ENCODE results near the gene HSPE1. TPM values are rescaled to one million over a fixed set of nuclear protein-coding genes. Genes with fewer than 3 reads are reported as not detected.

The HSPE1 gene
- total RNA-seq, 1 experiment from 2014 or later: 291 TPM

- ChIA-PET RAD21 (ENCODE audit: low non-redundant PET in 1 of 2, low total read pairs in 2 of 2, uncharacterized antibody in 2 of 2, unreplicated experiment in 2 of 2) (no interaction called here), CTCF (no interaction called here), POLR2A (no interaction called here)
- H3K9me3 ChIP-seq (ENCODE audit: control insufficient read depth in 1 of 2, insufficient read depth in 1 of 2, low read depth in 1 of 2, low read length in 2 of 2): no peaks in the 10 kb centered on the region
- no peak for TF ChIP-seq CEBPB (IDR thresholded peaks at IDR 0.05; ENCODE audit: low read depth)
- no peak for TF ChIP-seq ELF1 (IDR thresholded peaks at IDR 0.05; ENCODE audit: borderline replicate concordance, low read depth)
- peaks cover 11 to 24% of the 10 kb centered on the region in 2 experiments; a peak in 3 of 4 replicates for H3K36me3 ChIP-seq (ENCODE audit: control insufficient read depth in 1 of 2, insufficient read depth in 2 of 2, low read length in 2 of 2)
- H3K27ac ChIP-seq (ENCODE audit: low read depth, low read length): no peak overlapping the region
- 0 out of 2 replicates have a peak, but pooled peaks cover 5% of the 10 kb centered on the region for H4K20me1 ChIP-seq (ENCODE audit: insufficient read depth)
- DNase-seq (ENCODE audit: low read depth, low spot score): no peak
- no peak overlapping the region for H3K9ac ChIP-seq (ENCODE audit: low read length)
- no peak overlapping the region for H2AFZ ChIP-seq (ENCODE audit: low read depth, low read length, poor library complexity, severe bottlenecking)
- peaks cover 29% of the 10 kb centered on the region for H3K79me2 ChIP-seq (ENCODE audit: insufficient read depth, low read length)
- H3K4me3 ChIP-seq (replicated peaks in 1 of 2; ENCODE audit: low read depth in 1 of 2, low read length in 2 of 2): no peak overlapping the region
- intact Hi-C loops (cut with micrococcal nuclease): no loop called here
- H3K4me1 ChIP-seq (ENCODE audit: control insufficient read depth in 1 of 2, insufficient read depth in 2 of 2, low read length in 2 of 2): no peaks in the 10 kb centered on the region
- no peaks in the 10 kb centered on the region for H3K9me2 ChIP-seq (ENCODE audit: insufficient read depth)
- H3K4me2 ChIP-seq (ENCODE audit: low read length): no peak overlapping the region
- BruUV-seq (replicated peaks): no TSS peak
- no peaks in the 10 kb centered on the region for H3K27me3 ChIP-seq (ENCODE audit: insufficient read depth, low read length)
- no peak for ATAC-seq
These were observed 47.2 kb downstream of the HSPE1 start for GRCh38 chr2:197547163-197547900.

GRCh38 chr2:197548582-197548981, 48.4 kb downstream of the HSPE1 start:
- Histone ChIP-seq H3K9me2 (ENCODE audit: insufficient read depth) (no peaks in the 10 kb centered on the region), H3K9ac (ENCODE audit: low read length) (no peak overlapping the region), H3K27me3 (ENCODE audit: insufficient read depth, low read length) (no peaks in the 10 kb centered on the region), H3K4me2 (ENCODE audit: low read length) (no peak overlapping the region), H2AFZ (ENCODE audit: low read depth, low read length, poor library complexity, severe bottlenecking) (no peak overlapping the region), H3K4me3 (replicated peaks in 1 of 2; ENCODE audit: low read depth in 1 of 2, low read length in 2 of 2) (no peak overlapping the region), H3K9me3 (ENCODE audit: control insufficient read depth in 1 of 2, insufficient read depth in 1 of 2, low read depth in 1 of 2, low read length in 2 of 2) (no peaks in the 10 kb centered on the region), H4K20me1 (ENCODE audit: insufficient read depth) (0 out of 2 replicates have a peak, but pooled peaks cover 5% of the 10 kb centered on the region), H3K36me3 (ENCODE audit: control insufficient read depth in 1 of 2, insufficient read depth in 2 of 2, low read length in 2 of 2) (peaks cover 5 to 22% of the 10 kb centered on the region in 2 experiments; a peak in 3 of 4 replicates), H3K27ac (ENCODE audit: low read depth, low read length) (no peak overlapping the region), H3K4me1 (ENCODE audit: control insufficient read depth in 1 of 2, insufficient read depth in 2 of 2, low read length in 2 of 2) (no peaks in the 10 kb centered on the region), H3K79me2 (ENCODE audit: insufficient read depth, low read length) (peaks cover 29% of the 10 kb centered on the region)
- ATAC-seq (no peak), DNase-seq (ENCODE audit: low read depth, low spot score) (no peak)
- CTCF ChIA-PET: no interaction called here
- intact Hi-C loops (cut with micrococcal nuclease): no loop called here
- RAD21 ChIA-PET (ENCODE audit: low non-redundant PET in 1 of 2, low total read pairs in 2 of 2, uncharacterized antibody in 2 of 2, unreplicated experiment in 2 of 2): no interaction called here
- POLR2A ChIA-PET: no interaction called here
- BruUV-seq (replicated peaks): no TSS peak
- TF ChIP-seq ATF3 (IDR thresholded peaks at IDR 0.05) (no peak), ZNF274 (IDR thresholded peaks at IDR 0.05; ENCODE audit: low read depth, low read length) (no peak), ZBTB33 (IDR thresholded peaks at IDR 0.05; ENCODE audit: extremely low read depth, insufficient replicate concordance, low read length) (no peak), CBX3 (IDR thresholded peaks at IDR 0.05; ENCODE audit: low read depth) (no peak), EZH2 (IDR thresholded peaks at IDR 0.05) (no peak), ZFX (IDR thresholded peaks at IDR 0.05) (no peak), EGR1 (IDR thresholded peaks at IDR 0.05; ENCODE audit: low read depth) (no peak), EZH2phosphoT487 (IDR thresholded peaks at IDR 0.05; ENCODE audit: borderline replicate concordance) (no peak), CTCF (IDR thresholded peaks at IDR 0.05 in 2 of 3, conservative IDR thresholded peaks at IDR 0.05 in 1 of 3; ENCODE audit: borderline replicate concordance in 1 of 3, insufficient read depth in 1 of 3, low read depth in 2 of 3, low read length in 2 of 3) (no peak), SRF (IDR thresholded peaks at IDR 0.05; ENCODE audit: low read depth) (no peak), YY1 (IDR thresholded peaks at IDR 0.05; ENCODE audit: extremely low read depth, insufficient replicate concordance, low read depth, low read length) (no peak), SIN3A (IDR thresholded peaks at IDR 0.05; ENCODE audit: low read depth) (no peak), ELF1 (IDR thresholded peaks at IDR 0.05; ENCODE audit: borderline replicate concordance, low read depth) (no peak), MAX (IDR thresholded peaks at IDR 0.05) (no peak), JUND (IDR thresholded peaks at IDR 0.05) (no peak), CEBPB (IDR thresholded peaks at IDR 0.05; ENCODE audit: low read depth) (no peak)
